GM19193 (cell line): Measurements from ENCODE around the gene ZNF407.

ENCODE experiments used
- POLR2A ChIP-seq: IDR thresholded peaks from 4 replicates; pipeline ENCODE4 v1.6.1; 2011; ENCODE audit not compliant: insufficient read depth, insufficient read length; ENCODE audit errors: extremely low read depth

ZNF407 gene

GRCh38 chr18:74742573-74743243, 145.0 kb downstream of the ZNF407 start:
- no peak for TF ChIP-seq POLR2A

GRCh38 chr18:74745633-74746403, 148.1 kb downstream of the ZNF407 start:
- no peak for TF ChIP-seq POLR2A

- no peak for TF ChIP-seq POLR2A
These were observed 151.1 kb downstream of the ZNF407 start for GRCh38 chr18:74748809-74749208.

- no peak for TF ChIP-seq POLR2A
These were observed 161.3 kb downstream of the ZNF407 start for GRCh38 chr18:74758995-74759394.

- TF ChIP-seq POLR2A: no peak
These were observed 162.4 kb downstream of the ZNF407 start for GRCh38 chr18:74760026-74760425.

- no peak for TF ChIP-seq POLR2A
These were observed 162.8 kb downstream of the ZNF407 start for GRCh38 chr18:74760436-74760835.

GRCh38 chr18:74766251-74766650, 168.6 kb downstream of the ZNF407 start:
- TF ChIP-seq POLR2A: no peak

GRCh38 chr18:74768096-74768495, 170.4 kb downstream of the ZNF407 start:
- TF ChIP-seq POLR2A: no peak

- TF ChIP-seq POLR2A: no peak
These were observed 175.5 kb downstream of the ZNF407 start for GRCh38 chr18:74773171-74773624.

GRCh38 chr18:74774486-74774885, 176.8 kb downstream of the ZNF407 start:
- TF ChIP-seq POLR2A: no peak

DNA sequence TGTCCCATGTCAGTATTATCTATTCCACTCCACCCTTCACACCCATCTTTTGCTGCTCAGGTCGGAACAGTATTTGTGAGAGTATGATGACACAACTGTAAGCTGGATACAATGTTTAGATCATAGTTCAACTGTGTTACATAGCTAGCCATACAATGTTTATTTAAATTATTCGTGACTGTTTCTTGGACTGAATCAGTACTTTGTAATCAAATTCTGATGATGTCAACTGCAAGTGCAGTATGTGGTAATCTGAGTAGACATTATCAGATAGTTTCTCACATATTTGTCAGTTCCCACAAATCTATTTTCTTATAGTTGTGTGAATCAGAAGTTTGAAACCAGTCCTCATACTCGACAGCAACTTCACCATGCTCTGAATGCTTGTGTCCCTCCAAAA, 177.6 kb downstream of the ZNF407 start:
- TF ChIP-seq POLR2A: no peak

DNA sequence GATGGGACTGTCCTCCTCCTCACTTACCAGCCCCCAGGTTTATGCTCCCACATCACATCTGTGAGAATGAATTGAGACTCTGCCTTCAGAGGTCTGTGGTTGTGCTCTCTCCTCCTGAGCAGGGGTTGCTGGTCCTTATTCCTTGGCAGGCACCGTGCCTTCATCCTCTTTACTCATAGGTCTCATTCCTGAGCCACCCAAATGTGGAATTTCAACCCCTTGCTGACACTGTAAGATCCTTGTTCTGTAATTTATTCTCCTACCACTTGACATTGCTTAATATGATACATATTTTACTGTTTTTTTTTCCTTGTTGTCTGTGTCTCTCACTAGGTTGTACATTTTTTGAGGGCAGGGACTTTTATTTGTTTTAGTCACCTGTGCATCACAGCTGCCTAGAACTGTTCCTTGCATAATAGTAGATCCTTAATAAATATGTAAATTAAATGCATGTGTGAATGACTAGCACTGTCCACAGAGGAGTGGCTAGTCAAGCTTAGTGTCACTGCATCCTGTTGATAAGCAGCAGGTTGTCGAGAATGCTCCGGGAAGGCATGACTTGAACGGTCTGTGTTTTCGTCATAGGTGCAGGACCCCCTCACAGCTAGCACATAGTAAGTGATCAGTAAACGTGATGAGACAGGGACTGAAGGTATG, 180.6 kb downstream of the ZNF407 start:
- TF ChIP-seq POLR2A: no peak

DNA sequence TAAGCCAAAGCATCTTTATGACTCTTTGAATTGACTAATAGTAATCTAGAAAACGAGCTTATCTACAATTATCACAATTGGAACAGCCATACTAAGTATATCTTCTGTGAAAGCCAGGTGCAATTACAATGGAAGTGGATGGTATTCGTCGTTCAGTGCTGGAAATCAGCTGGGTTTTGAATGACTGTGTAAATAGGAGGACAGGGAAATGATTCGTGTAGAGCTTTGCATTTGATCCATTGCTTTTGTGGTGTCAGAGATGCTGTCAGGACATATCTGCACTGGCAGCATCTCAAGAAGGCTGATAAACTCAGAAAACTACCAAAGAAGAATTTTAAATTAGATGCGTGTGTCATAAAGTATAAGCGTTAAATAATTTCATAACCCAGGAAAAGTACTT, 187.1 kb downstream of the ZNF407 start:
- TF ChIP-seq POLR2A: no peak

DNA sequence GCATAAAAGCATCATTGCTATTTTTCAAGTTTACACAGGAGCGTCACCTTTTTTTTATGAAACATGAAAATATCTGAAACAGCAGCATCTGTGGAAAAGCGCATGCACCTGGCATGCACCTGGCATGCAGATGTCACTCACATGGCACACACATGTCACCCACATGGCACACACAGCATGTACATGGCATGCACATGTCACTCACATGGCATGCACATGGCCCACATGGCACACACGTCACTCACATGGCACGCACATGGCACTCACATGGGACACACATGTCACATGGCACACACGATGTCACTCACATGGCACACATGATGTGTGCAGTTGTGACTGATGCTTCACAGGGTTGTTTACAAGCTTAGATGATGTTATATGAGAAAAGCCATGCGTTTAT, 188.0 kb downstream of the ZNF407 start:
- no peak for TF ChIP-seq POLR2A

- TF ChIP-seq POLR2A: no peak
These were observed 191.0 kb downstream of the ZNF407 start for GRCh38 chr18:74788657-74789056.

DNA sequence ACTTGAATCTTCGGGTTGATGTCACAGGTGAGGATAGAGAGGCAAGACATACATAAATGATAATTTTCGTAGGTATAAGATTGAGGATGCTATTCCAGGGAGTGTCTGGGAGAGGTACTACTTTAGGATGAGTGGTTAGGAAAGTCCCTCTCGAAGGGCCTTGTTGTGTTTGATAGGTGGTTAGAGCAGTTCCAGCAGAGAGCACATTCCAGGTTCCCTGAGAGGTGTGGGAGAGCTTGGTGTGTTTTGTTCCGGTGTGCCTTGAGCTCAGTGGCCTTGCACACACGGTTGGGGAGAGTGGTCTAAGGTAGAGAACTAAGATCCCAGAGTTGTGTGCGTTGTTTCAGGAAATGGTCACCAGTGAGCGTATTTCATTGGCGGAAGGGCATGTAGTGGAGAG, 191.4 kb downstream of the ZNF407 start:
- no peak for TF ChIP-seq POLR2A
